WI38 (cell line): ENCODE data around the gene CLEC4E.
"Not testable (repeated sequence)": the region's sequence is repeated elsewhere in the genome, so short reads cannot be mapped to it uniquely, and the experiment has no call there.

Experiments
- H3K4me3 ChIP-seq: 2 replicates; pipeline ENCODE4 v1.5.1; 2011; ENCODE audit warnings: low read depth, mild to moderate bottlenecking, control low read depth, low read length
- CTCF ChIP-seq: IDR thresholded peaks from 2 replicates; pipeline ENCODE4 v1.5.1; 2012; ENCODE audit warnings: low read depth, mild to moderate bottlenecking, control low read depth, low read length

CLEC4E gene

DNA sequence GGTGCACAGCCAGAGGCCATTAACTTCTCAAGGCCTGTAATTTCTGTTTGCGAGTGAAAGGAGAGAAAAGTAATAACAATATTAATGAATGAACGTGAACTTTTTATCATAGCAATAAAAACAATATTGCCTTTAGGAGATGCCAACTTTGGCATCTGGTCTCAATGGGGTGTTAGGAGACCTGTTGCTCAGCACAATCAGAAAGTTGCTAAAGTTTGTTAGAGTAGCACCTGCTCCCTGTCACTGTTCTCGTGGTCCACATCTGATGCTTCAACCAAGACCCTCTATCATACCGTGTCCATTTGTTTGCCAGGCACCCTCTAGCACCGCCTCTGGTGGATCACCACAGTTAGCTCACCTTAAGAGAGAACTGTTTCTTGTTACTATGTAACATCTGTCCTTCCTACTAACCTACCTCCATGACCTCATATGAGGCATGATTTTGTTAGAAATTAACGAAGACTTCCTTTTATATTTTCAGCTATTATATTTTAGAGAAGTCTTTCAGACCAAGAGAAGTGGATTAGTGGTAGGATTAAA is 12.5 kb upstream of the CLEC4E start:
- no peak for TF ChIP-seq CTCF
- no peak overlapping the region for H3K4me3 ChIP-seq

- H3K4me3 ChIP-seq, result no peak overlapping the region
- TF ChIP-seq CTCF, result no peak
These were observed 8.7 kb upstream of the CLEC4E start for GRCh38 chr12:8549381-8549780.

DNA sequence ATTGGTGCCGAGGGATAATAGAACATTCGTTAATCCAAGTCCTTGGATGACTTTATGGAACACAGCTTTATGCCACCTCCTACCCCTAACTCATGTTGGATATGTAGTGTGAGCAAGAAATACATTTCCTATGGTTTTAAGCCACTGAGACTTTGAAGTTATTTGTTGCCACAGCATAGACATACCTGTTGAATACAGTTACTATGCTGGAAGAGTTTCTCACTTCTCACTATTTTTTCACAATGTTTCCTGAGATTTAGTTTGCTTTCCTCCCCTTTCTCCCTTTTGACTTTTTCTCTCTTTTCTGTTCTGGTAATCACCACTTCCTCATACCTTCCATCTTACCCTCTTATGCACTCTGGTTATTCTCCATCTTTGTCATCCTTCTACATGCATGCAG is 7.5 kb upstream of the CLEC4E start:
- H3K4me3 ChIP-seq, result no peak overlapping the region
- TF ChIP-seq CTCF, result no peak

- TF ChIP-seq CTCF, result no peak
These were observed 6.9 kb upstream of the CLEC4E start for GRCh38 chr12:8547645-8548044.

GRCh38 chr12:8546591-8546990 is 5.9 kb upstream of the CLEC4E start:
- H3K4me3 ChIP-seq, result no peak overlapping the region
- TF ChIP-seq CTCF, result no peak

More at GRCh38 chr12:8547645-8548044, 6.9 kb upstream of the CLEC4E start:
- H3K4me3 ChIP-seq, result no peak overlapping the region

DNA sequence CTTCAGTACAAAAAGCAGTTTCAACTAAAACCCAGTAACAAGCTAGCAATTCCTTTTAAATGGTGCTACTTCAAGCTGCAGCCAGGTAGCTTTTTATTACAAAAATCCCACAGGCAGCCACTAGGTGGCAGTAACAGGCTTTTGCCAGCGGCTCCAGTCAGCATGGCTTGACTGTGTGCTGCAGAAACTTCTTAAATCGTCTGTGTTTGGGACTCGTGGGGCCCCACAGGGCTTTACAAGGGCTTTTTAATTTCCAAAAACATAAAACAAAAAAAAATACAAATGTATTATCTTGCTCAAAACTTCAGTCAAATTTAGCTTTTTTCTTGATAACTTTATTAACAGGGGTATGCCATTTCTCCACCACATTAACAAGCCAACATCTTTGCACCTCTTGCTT is 3.6 kb upstream of the CLEC4E start:
- TF ChIP-seq CTCF, result peak; percentile 76
- no peak overlapping the region for H3K4me3 ChIP-seq

DNA sequence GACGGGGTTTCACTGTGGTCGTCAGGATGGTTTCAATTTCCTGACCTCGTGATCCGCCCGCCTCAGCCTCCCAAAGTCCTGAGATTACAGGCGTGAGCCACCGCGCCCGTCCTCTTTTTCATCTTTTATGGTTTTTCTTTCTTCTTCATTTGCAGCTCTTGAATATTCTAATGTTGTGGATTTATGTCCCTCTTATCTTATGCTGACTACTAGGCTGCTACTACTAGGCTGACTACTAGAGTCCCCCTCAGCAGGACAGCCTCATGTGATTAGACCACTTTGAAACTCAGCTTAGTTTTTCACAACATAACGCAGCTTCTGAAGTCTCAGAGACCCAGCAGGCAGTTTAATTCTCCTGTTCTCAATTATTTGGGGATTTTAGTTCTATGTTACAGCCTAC is 857 bp upstream of the CLEC4E start:
- no peak overlapping the region for H3K4me3 ChIP-seq
- no peak for TF ChIP-seq CTCF

DNA sequence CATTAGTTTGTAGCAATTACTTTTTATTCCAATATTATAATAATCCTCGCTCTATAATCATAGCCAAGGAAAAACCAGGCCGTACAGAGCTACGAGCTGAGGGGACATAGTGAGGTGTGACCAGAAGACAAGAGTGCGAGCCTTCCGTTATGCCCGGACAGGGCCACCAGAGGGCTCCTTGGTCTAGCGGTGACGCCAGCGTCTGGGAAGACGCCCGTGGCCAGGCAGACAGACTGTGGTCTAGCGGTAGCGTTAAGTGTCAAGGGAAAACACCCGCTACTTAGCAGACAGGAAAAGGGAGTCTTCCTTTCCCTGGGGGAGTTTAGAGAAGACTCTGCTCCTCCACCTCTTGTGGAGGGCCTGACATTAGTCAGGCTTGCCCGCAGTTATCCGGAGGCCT is 2.9 kb downstream of the CLEC4E start:
- not testable (repeated sequence) for H3K4me3 ChIP-seq
